Measurements from ENCODE around the gene LGI4. TPM values are rescaled to one million over a fixed set of nuclear protein-coding genes. Genes with fewer than 3 reads are reported as not detected.

LGI4 gene
- polyA plus RNA-seq, 6 donors from 2014 or later, result not detected

- H3K4me3 Mint-ChIP-seq, result no peak overlapping the region
- peak overlapping the region in 1 of 6 donors; percentile 37 for H3K27ac Mint-ChIP-seq
- DNase-seq, result no peak
- no peaks in the 10 kb centered on the region for H3K9me3 Mint-ChIP-seq
- ATAC-seq (ENCODE audit: low read depth in 2 of 2), result no peak
- H3K4me1 Mint-ChIP-seq, result peaks cover 0 to 3% (median 0%) of the 10 kb centered on the region in 3 donors
- no peaks in the 10 kb centered on the region for H3K36me3 Mint-ChIP-seq
- peaks cover 0 to 4% (median 0%) of the 10 kb centered on the region in 3 donors for H3K27me3 Mint-ChIP-seq
These were observed 35.0 kb downstream of the LGI4 start for GRCh38 chr19:35099897-35100275.

- Mint-ChIP-seq H3K9me3 (no peaks in the 10 kb centered on the region), H3K4me1 (peaks cover 0 to 3% (median 0%) of the 10 kb centered on the region in 3 donors), H3K36me3 (no peaks in the 10 kb centered on the region), H3K27me3 (peaks cover 0 to 4% (median 0%) of the 10 kb centered on the region in 3 donors), H3K4me3 (no peak overlapping the region), H3K27ac (peak overlapping the region in 1 of 6 donors; percentile 29)
- DNase-seq (no peak), ATAC-seq (ENCODE audit: low read depth in 2 of 2) (no peak)
These were observed 35.5 kb downstream of the LGI4 start for GRCh38 chr19:35099155-35099896.

GRCh38 chr19:35098413-35099049 lies 36.3 kb downstream of the LGI4 start:
- Mint-ChIP-seq H3K36me3 (no peaks in the 10 kb centered on the region), H3K4me1 (peaks cover 0 to 3% (median 0%) of the 10 kb centered on the region in 3 donors), H3K27me3 (peaks cover 0 to 4% (median 0%) of the 10 kb centered on the region in 3 donors), H3K27ac (peak overlapping the region in 2 of 6 donors; percentile 22 to 29), H3K4me3 (no peak overlapping the region), H3K9me3 (no peaks in the 10 kb centered on the region)
- DNase-seq (no peak), ATAC-seq (ENCODE audit: low read depth in 2 of 2) (no peak)

- H3K36me3 Mint-ChIP-seq, result no peaks in the 10 kb centered on the region
- no peaks in the 10 kb centered on the region for H3K9me3 Mint-ChIP-seq
- H3K4me3 Mint-ChIP-seq, result no peak overlapping the region
- peak overlapping the region in 2 of 6 donors; percentile 9 to 30 for H3K27ac Mint-ChIP-seq
- ATAC-seq (ENCODE audit: low read depth in 2 of 2) (no peak), DNase-seq (no peak)
- peaks cover 0 to 5% (median 0%) of the 10 kb centered on the region in 3 donors for H3K4me1 Mint-ChIP-seq
- H3K27me3 Mint-ChIP-seq, result peaks cover 0 to 4% (median 0%) of the 10 kb centered on the region in 3 donors
These were observed 39.0 kb downstream of the LGI4 start for GRCh38 chr19:35095667-35096368.

GRCh38 chr19:35094656-35095055 lies 40.2 kb downstream of the LGI4 start:
- Mint-ChIP-seq H3K4me3 (no peak overlapping the region), H3K27ac (no peak overlapping the region), H3K9me3 (no peaks in the 10 kb centered on the region), H3K4me1 (peaks cover 0 to 16% (median 4%) of the 10 kb centered on the region in 3 donors), H3K27me3 (peaks cover 0 to 4% (median 0%) of the 10 kb centered on the region in 3 donors), H3K36me3 (no peaks in the 10 kb centered on the region)
- ATAC-seq (ENCODE audit: low read depth in 2 of 2) (no peak), DNase-seq (no peak)

- no peaks in the 10 kb centered on the region for H3K9me3 Mint-ChIP-seq
- H3K4me1 Mint-ChIP-seq, result peaks cover 0 to 21% (median 5%) of the 10 kb centered on the region in 3 donors
- ATAC-seq (ENCODE audit: low read depth in 2 of 2), result no peak
These were observed 40.8 kb downstream of the LGI4 start for GRCh38 chr19:35093941-35094647.

GRCh38 chr19:35093430-35093829 lies 41.4 kb downstream of the LGI4 start:
- ATAC-seq (ENCODE audit: low read depth in 2 of 2) (no peak), DNase-seq (no peak)
- H3K27ac Mint-ChIP-seq, result no peak overlapping the region
- peaks cover 5 to 28% (median 12%) of the 10 kb centered on the region in 3 donors for H3K4me1 Mint-ChIP-seq
- H3K27me3 Mint-ChIP-seq, result peaks cover 0 to 4% (median 0%) of the 10 kb centered on the region in 3 donors
- H3K4me3 Mint-ChIP-seq, result no peak overlapping the region
- H3K9me3 Mint-ChIP-seq, result no peaks in the 10 kb centered on the region
- no peaks in the 10 kb centered on the region for H3K36me3 Mint-ChIP-seq

More at GRCh38 chr19:35093941-35094647, 40.8 kb downstream of the LGI4 start:
- no peak overlapping the region for H3K27ac Mint-ChIP-seq
- DNase-seq, result no peak
- H3K36me3 Mint-ChIP-seq, result no peaks in the 10 kb centered on the region
- H3K4me3 Mint-ChIP-seq, result no peak overlapping the region
- H3K27me3 Mint-ChIP-seq, result peaks cover 0 to 4% (median 0%) of the 10 kb centered on the region in 3 donors

- Mint-ChIP-seq H3K4me3 (peak overlapping the region in 7 of 8 donors; percentile 40 to 87 (median 79)), H3K36me3 (no peaks in the 10 kb centered on the region), H3K4me1 (peaks cover 30 to 53% (median 40%) of the 10 kb centered on the region in 3 donors), H3K27me3 (no peaks in the 10 kb centered on the region), H3K9me3 (no peaks in the 10 kb centered on the region), H3K27ac (peak overlapping the region in 1 of 6 donors; percentile 65)
- DNase-seq (peak; percentile 55), ATAC-seq (ENCODE audit: low read depth in 2 of 2) (peak; percentile 55 to 78)
These were observed 44.2 kb downstream of the LGI4 start for GRCh38 chr19:35090506-35091214.

- Mint-ChIP-seq H3K4me3 (peak overlapping the region in 7 of 8 donors; percentile 40 to 87 (median 79)), H3K36me3 (no peaks in the 10 kb centered on the region), H3K9me3 (no peaks in the 10 kb centered on the region), H3K27me3 (no peaks in the 10 kb centered on the region), H3K4me1 (peaks cover 34 to 58% (median 43%) of the 10 kb centered on the region in 3 donors), H3K27ac (peak overlapping the region in 1 of 6 donors; percentile 65)
- ATAC-seq (ENCODE audit: low read depth in 2 of 2), result peak in 1 of 2 donors; percentile 8
- no peak for DNase-seq
These were observed 44.7 kb downstream of the LGI4 start for GRCh38 chr19:35090160-35090505.

GRCh38 chr19:35089554-35089953 lies 45.3 kb downstream of the LGI4 start:
- Mint-ChIP-seq H3K4me1 (peaks cover 39 to 64% (median 48%) of the 10 kb centered on the region in 3 donors), H3K4me3 (peak overlapping the region in 2 of 8 donors; percentile 79 to 87), H3K9me3 (no peaks in the 10 kb centered on the region), H3K36me3 (no peaks in the 10 kb centered on the region), H3K27me3 (no peaks in the 10 kb centered on the region), H3K27ac (peak overlapping the region in 1 of 6 donors; percentile 72)
- DNase-seq (no peak), ATAC-seq (ENCODE audit: low read depth in 2 of 2) (no peak)

GRCh38 chr19:35088131-35088913 lies 46.5 kb downstream of the LGI4 start:
- Mint-ChIP-seq H3K4me1 (peaks cover 51 to 76% (median 61%) of the 10 kb centered on the region in 3 donors), H3K4me3 (peak overlapping the region in 3 of 8 donors; percentile 16 to 28 (median 25)), H3K36me3 (no peaks in the 10 kb centered on the region), H3K27me3 (no peaks in the 10 kb centered on the region), H3K27ac (peak overlapping the region; percentile 56 to 96 (median 90)), H3K9me3 (no peaks in the 10 kb centered on the region)
- ATAC-seq (ENCODE audit: low read depth in 2 of 2) (no peak), DNase-seq (no peak)

- Mint-ChIP-seq H3K4me3 (peak overlapping the region in 5 of 8 donors; percentile 16 to 71 (median 62)), H3K4me1 (peaks cover 59 to 86% (median 67%) of the 10 kb centered on the region in 3 donors), H3K36me3 (no peaks in the 10 kb centered on the region), H3K9me3 (no peaks in the 10 kb centered on the region), H3K27ac (peak overlapping the region; percentile 30 to 96 (median 92)), H3K27me3 (no peaks in the 10 kb centered on the region)
- DNase-seq (no peak), ATAC-seq (ENCODE audit: low read depth in 2 of 2) (no peak)
These were observed 47.5 kb downstream of the LGI4 start for GRCh38 chr19:35087393-35087792.

Measured in naive B cell (primary cell).